A549 (cell line): Measurements from ENCODE around the gene ZNF200. TPM values are rescaled to one million over a fixed set of nuclear protein-coding genes. Genes with fewer than 3 reads are reported as not detected.
"Not testable (repeated sequence)": the region's sequence is repeated elsewhere in the genome, so short reads cannot be mapped to it uniquely, and the experiment has no call there.

Source experiments
- ATAC-seq, 2 experiments: fragments of 200-7000 bp in 1 of 2; fragments of >200 bp in 1 of 2; cut with Nextera tagmentation in 1 of 2; cut with Tn5 transposase in 1 of 2; 3 replicates each; pipeline versions ENCODE4 v1.8.0 to v1.9.1; 2018 to 2020; ENCODE audit warnings: mild to moderate bottlenecking in 1 of 2, moderate library complexity in 1 of 2
- CTCF ChIA-PET: fragments of 300-600 bp; sonication (Branson Sonifier 250); formaldehyde crosslinking; extraction: SDS; loops from one replicate; lab custom pipeline; 2021; ENCODE audit warnings: antibody characterized with exemption, inconsistent platforms; lab: Yijun Ruan, JAX
- POLR2A ChIA-PET: fragments of 350-600 bp; formaldehyde crosslinking; extraction: SDS; loops from one replicate; lab custom pipeline; 2021; ENCODE audit warnings: antibody characterized with exemption, inconsistent platforms; lab: Yijun Ruan, JAX
- DNase-seq, 2 experiments: peaks; one replicate each; pipeline versions ENCODE4 v3.0.0 to v3.0.0-alpha.2; 2011 to 2016; ENCODE audit warnings: low read depth in 1 of 2, low spot score in 1 of 2
- FAIRE-seq: peaks from 2 replicates; lab custom pipeline; 2011; peaks lifted over from hg19 to GRCh38; lab: Jason Lieb, UNC
- H3K27ac ChIP-seq, 2 experiments: fragments of >200 bp; sonication (Bioruptor Twin); formaldehyde crosslinking; 3 replicates each; pipeline ENCODE4 v1.5.1; 2016 to 2017
- H3K4me1 ChIP-seq: fragments of >200 bp; sonication (Bioruptor Twin); formaldehyde crosslinking; 3 replicates; pipeline ENCODE4 v1.6.1; 2016
- H3K4me2 ChIP-seq: fragments of >200 bp; sonication (Bioruptor Twin); formaldehyde crosslinking; 3 replicates; pipeline ENCODE4 v1.6.1; 2016
- H3K4me3 ChIP-seq: fragments of >200 bp; sonication (Bioruptor Twin); formaldehyde crosslinking; 3 replicates; pipeline ENCODE4 v1.5.1; 2016
- H3K9me3 ChIP-seq: fragments of >200 bp; sonication (Bioruptor Twin); formaldehyde crosslinking; 3 replicates; pipeline ENCODE4 v1.6.1; 2016
- ATOH8 ChIP-seq: fragments of 250-450 bp; sonication (Bioruptor Pico); IDR thresholded peaks from 2 replicates; pipeline ENCODE4 v1.5.0; 2020; ENCODE audit warnings: low read depth, mild to moderate bottlenecking, moderate library complexity
- BCL3 ChIP-seq: fragments of >200 bp; sonication (Bioruptor Twin); formaldehyde crosslinking; IDR thresholded peaks from 3 replicates; pipeline ENCODE4 v1.6.1; 2016
- CBX2 ChIP-seq: fragments of 200-600 bp; sonication (generic); IDR thresholded peaks from 2 replicates; pipeline ENCODE4 v1.6.1; 2016; ENCODE audit warnings: low read depth, mild to moderate bottlenecking, borderline replicate concordance
- FOSB ChIP-seq: fragments of 250-450 bp; sonication (Bioruptor Pico); IDR thresholded peaks from 2 replicates; pipeline ENCODE4 v1.5.0; 2020; ENCODE audit warnings: mild to moderate bottlenecking, moderate library complexity
- FOSL2 ChIP-seq, 2 experiments: fragments of 450-650 bp in 1 of 2; fragments of >200 bp in 1 of 2; sonication (Bioruptor Twin) in 1 of 2; formaldehyde crosslinking; IDR thresholded peaks; 2 replicates each; pipeline versions ENCODE4 v1.5.0 to v1.6.1; 2016 to 2020; ENCODE audit warnings: mild to moderate bottlenecking in 1 of 2, moderate library complexity in 1 of 2
- JUNB ChIP-seq: fragments of >200 bp; sonication (Bioruptor Twin); formaldehyde crosslinking; IDR thresholded peaks from 2 replicates; pipeline ENCODE4 v1.6.1; 2016
- MAX ChIP-seq: IDR thresholded peaks from 2 replicates; pipeline ENCODE4 v1.6.1; 2012
- NFE2L2 ChIP-seq: fragments of 150-350 bp; conservative IDR thresholded peaks from 2 replicates; pipeline ENCODE4 v1.6.1; 2014; ENCODE audit warnings: low read length
- PBX3 ChIP-seq: IDR thresholded peaks from 2 replicates; pipeline ENCODE4 v1.6.1; 2012
- RAD21 ChIP-seq, 2 experiments: fragments of >200 bp in 1 of 2; sonication (Bioruptor Twin) in 1 of 2; formaldehyde crosslinking in 1 of 2; IDR thresholded peaks in 1 of 2; conservative IDR thresholded peaks in 1 of 2; 2 replicates in 1 of 2; 3 replicates in 1 of 2; pipeline ENCODE4 v1.6.1; 2012 to 2018; ENCODE audit warnings: inconsistent platforms in 1 of 2
- RARB ChIP-seq: fragments of 250-450 bp; sonication (Bioruptor Pico); IDR thresholded peaks from 2 replicates; pipeline ENCODE4 v1.8.0; 2021; ENCODE audit warnings: mild to moderate bottlenecking, moderate library complexity
- REST ChIP-seq: fragments of 200-600 bp; sonication (generic); IDR thresholded peaks from 2 replicates; pipeline ENCODE4 v1.6.1; 2016; ENCODE audit warnings: antibody characterized with exemption, mild to moderate bottlenecking, moderate library complexity
- RNF2 ChIP-seq: fragments of 200-600 bp; sonication (generic); IDR thresholded peaks from 2 replicates; pipeline ENCODE4 v1.6.1; 2016; ENCODE audit warnings: low read depth, mild to moderate bottlenecking, antibody characterized with exemption, moderate library complexity, borderline replicate concordance
- SREBF2 ChIP-seq: fragments of 450-650 bp; IDR thresholded peaks from 2 replicates; pipeline ENCODE4 v1.6.1; 2014; ENCODE audit warnings: mild to moderate bottlenecking, moderate library complexity
- TP53 ChIP-seq: fragments of 250-450 bp; sonication (Bioruptor Pico); IDR thresholded peaks from 2 replicates; pipeline ENCODE4 v1.5.0; 2021; ENCODE audit warnings: mild to moderate bottlenecking, moderate library complexity
- ZFP36 ChIP-seq: fragments of 450-650 bp; IDR thresholded peaks from 2 replicates; pipeline ENCODE4 v1.6.1; 2014; ENCODE audit warnings: borderline replicate concordance; ENCODE audit not compliant: partially characterized antibody
- ZNF302 ChIP-seq: fragments of 250-450 bp; sonication (Bioruptor Pico); IDR thresholded peaks from 2 replicates; pipeline ENCODE4 v1.9.0; 2021; ENCODE audit warnings: inconsistent platforms, mild to moderate bottlenecking, moderate library complexity
- WGBS: methylation state at CpG from one replicate; pipeline ENCODE4 v1.1.6; 2017; ENCODE audit errors: missing lambda C conversion rate; 5-methylcytosine and 5-hydroxymethylcytosine counted together
- polyA plus RNA-seq, 4 experiments: library from polyadenylated mRNA; depleted of rRNA in 3 of 4; stranded (reverse); fragments of >200 nt; fragmentation: RNase III in 1 of 4; extraction: RNeasy Plus Mini Kit Qiagen cat#74134 plus additional on column Dnase treatment in 1 of 4; gene quantifications; 2 replicates in 3 of 4; 3 replicates in 1 of 4; pipeline ENCODE4 v1.2.3, GENCODE V29; 2011 to 2017

Gene ZNF200
- polyA plus RNA-seq, 2 of the 4 experiments (the other 2 are of a cell fraction), result 6.9 to 7.5 TPM

- ATAC-seq, result peak in 1 of 2 experiments; percentile 41; a peak in 2 of 6 replicates
- Histone ChIP-seq H3K9me3 (no peaks in the 10 kb centered on the region), H3K4me1 (no peaks in the 10 kb centered on the region), H3K4me3 (no peak overlapping the region), H3K4me2 (no peak overlapping the region), H3K27ac (no peak overlapping the region)
- no peak for TF ChIP-seq RAD21 (conservative IDR thresholded peaks at IDR 0.05 in 1 of 2, IDR thresholded peaks at IDR 0.05 in 1 of 2)
- no peak for TF ChIP-seq FOSB
- no peak for TF ChIP-seq JUNB
- TF ChIP-seq PBX3, result no peak
- no peak for TF ChIP-seq TP53
- TF ChIP-seq NFE2L2, result no peak
- CTCF ChIA-PET, result interaction anchor here (0.8 to 1.7 kb wide), 2 partner anchors 11 to 293 kb away, joined by 4 to 5 read pairs; no protein-coding TSS in a partner anchor
- no peak for DNase-seq
- 51% methylated on average over 6 of the region's 6 CpGs for WGBS
- POLR2A ChIA-PET, result no interaction called here
- FAIRE-seq, result no peak
Measured at GRCh38 chr16:3202903-3203539, 31.9 kb downstream of the ZNF200 start.

- Histone ChIP-seq H3K4me1 (no peaks in the 10 kb centered on the region), H3K27ac (no peak overlapping the region), H3K4me2 (no peak overlapping the region), H3K4me3 (no peak overlapping the region), H3K9me3 (no peaks in the 10 kb centered on the region)
- WGBS, result 73% methylated on average over 13 of the region's 13 CpGs
- ATAC-seq (peak in 1 of 2 experiments; percentile 27; a peak in 2 of 6 replicates), DNase-seq (peak in 1 of 2 experiments; percentile 52), FAIRE-seq (no peak)
- no peak for TF ChIP-seq ATOH8 (CRISPR knock-in tag)
- TF ChIP-seq REST, result no peak
- TF ChIP-seq SREBF2, result no peak
- no peak for TF ChIP-seq FOSL2 (IDR thresholded peaks at IDR 0.05)
- no peak for TF ChIP-seq FOSL2 (CRISPR knock-in tag; IDR thresholded peaks at IDR 0.05)
- no peak for TF ChIP-seq ZFP36
- no peak for TF ChIP-seq RNF2
- no peak for TF ChIP-seq BCL3
- TF ChIP-seq MAX, result no peak
- no peak for TF ChIP-seq RARB (CRISPR knock-in tag)
- no peak for TF ChIP-seq ZNF302 (CRISPR knock-in tag)
- no peak for TF ChIP-seq CBX2
- no peak for TF ChIP-seq FOSB
- no peak for TF ChIP-seq JUNB
- ChIA-PET POLR2A (interaction anchor here (0.6 kb wide), 1 partner anchor 134 kb away, joined by 6 read pairs; no protein-coding TSS in a partner anchor), CTCF (no interaction called here)
Measured at GRCh38 chr16:3198334-3199072, 36.5 kb downstream of the ZNF200 start.

GRCh38 chr16:3197694-3198333, 37.1 kb downstream of the ZNF200 start:
- H3K4me3 ChIP-seq, H3K4me1 ChIP-seq, FAIRE-seq, DNase-seq, H3K9me3 ChIP-seq, H3K27ac ChIP-seq, CTCF ChIA-PET, POLR2A ChIA-PET, H3K4me2 ChIP-seq: not testable (repeated sequence)
- 48% methylated on average over 3 of the region's 3 CpGs for WGBS
- peak in 1 of 2 experiments; percentile 45; a peak in 3 of 6 replicates for ATAC-seq
